ENCODE data around the gene SNX19. TPM values are rescaled to one million over a fixed set of nuclear protein-coding genes. Genes with fewer than 3 reads are reported as not detected.

SNX19 gene
- total RNA-seq, 1 experiment from 2014 or later = 34.4 TPM

DNA sequence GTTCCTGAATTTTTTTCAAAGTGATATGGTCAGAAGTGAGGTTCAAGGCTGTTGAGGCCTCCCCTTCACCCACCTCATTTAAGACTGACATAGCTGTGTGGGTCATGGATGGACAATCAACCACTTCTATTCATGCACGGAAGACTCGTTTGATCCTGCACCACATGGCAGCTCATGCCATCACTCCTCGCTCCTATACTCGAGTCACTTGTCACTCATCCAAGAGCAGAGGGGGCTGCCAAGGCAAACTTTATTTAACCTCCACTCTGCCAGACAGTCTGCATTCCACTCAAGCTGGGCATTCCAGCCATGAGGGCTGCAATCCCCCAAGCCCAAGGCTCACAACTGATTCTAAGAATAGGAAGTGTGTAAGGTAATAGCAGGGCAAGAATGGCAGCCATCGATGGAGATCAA, 34.1 kb downstream of the SNX19 start:
- no CpG with 5 or more reads among the region's 5 CpGs for WGBS (ENCODE audit: extremely low coverage, insufficient read length, low lambda C conversion rate)
- Histone ChIP-seq H2AK5ac (ENCODE audit: insufficient read length, low read length) (no peak overlapping the region), H3K27me3 (ENCODE audit: insufficient read depth, low read length) (no peaks in the 10 kb centered on the region), H3K18ac (ENCODE audit: insufficient read length, low read depth, low read length) (no peak overlapping the region), H2AFZ (ENCODE audit: low read length) (no peak overlapping the region), H3K4me1 (ENCODE audit: insufficient read depth, low read length) (no peaks in the 10 kb centered on the region), H3T11ph (ENCODE audit: low read length) (no peak overlapping the region), H3K14ac (ENCODE audit: insufficient read depth, low read length) (no peak overlapping the region), H3K27ac (ENCODE audit: insufficient read length, low read depth, low read length) (no peak overlapping the region), H2BK20ac (ENCODE audit: low read depth, low read length, poor library complexity, severe bottlenecking) (no peak overlapping the region), H2BK15ac (ENCODE audit: low read depth, low read length) (no peak overlapping the region), H3K9me3 (ENCODE audit: control insufficient read depth, low read depth, low read length) (no peaks in the 10 kb centered on the region), H3K56ac (ENCODE audit: insufficient read length, low read depth, low read length) (no peak overlapping the region), H3K4me2 (ENCODE audit: insufficient read depth, insufficient read length, low read length) (no peak overlapping the region), H3K23ac (ENCODE audit: insufficient read length, low read depth, low read length) (no peak overlapping the region), H2BK120ac (ENCODE audit: low read depth, low read length, poor library complexity, severe bottlenecking) (no peak overlapping the region), H3K79me1 (ENCODE audit: insufficient read depth, low read depth, low read length, poor library complexity, severe bottlenecking) (no peaks in the 10 kb centered on the region), H4K20me1 (ENCODE audit: control insufficient read depth, insufficient read depth, insufficient read length) (no peaks in the 10 kb centered on the region), H4K5ac (ENCODE audit: insufficient read length, low read depth, low read length) (no peak overlapping the region), H3K4ac (ENCODE audit: low read depth, low read length) (no peak overlapping the region), H2BK5ac (ENCODE audit: insufficient read length, low read length) (no peak overlapping the region), H4K8ac (replicated peaks; ENCODE audit: insufficient read length, low read depth, low read length) (no peak overlapping the region), H2BK12ac (ENCODE audit: insufficient read length, low read depth, low read length) (no peak overlapping the region), H3K79me2 (ENCODE audit: insufficient read depth, low read length) (no peaks in the 10 kb centered on the region), H3K23me2 (ENCODE audit: insufficient read length, low read depth, low read length, poor library complexity, severe bottlenecking) (no peaks in the 10 kb centered on the region), H3K9ac (ENCODE audit: extremely low read depth, insufficient read length, low read length) (no peak overlapping the region), H4K91ac (ENCODE audit: insufficient read length, low read depth, low read length) (no peak overlapping the region)
- TF ChIP-seq, protein P1, sequence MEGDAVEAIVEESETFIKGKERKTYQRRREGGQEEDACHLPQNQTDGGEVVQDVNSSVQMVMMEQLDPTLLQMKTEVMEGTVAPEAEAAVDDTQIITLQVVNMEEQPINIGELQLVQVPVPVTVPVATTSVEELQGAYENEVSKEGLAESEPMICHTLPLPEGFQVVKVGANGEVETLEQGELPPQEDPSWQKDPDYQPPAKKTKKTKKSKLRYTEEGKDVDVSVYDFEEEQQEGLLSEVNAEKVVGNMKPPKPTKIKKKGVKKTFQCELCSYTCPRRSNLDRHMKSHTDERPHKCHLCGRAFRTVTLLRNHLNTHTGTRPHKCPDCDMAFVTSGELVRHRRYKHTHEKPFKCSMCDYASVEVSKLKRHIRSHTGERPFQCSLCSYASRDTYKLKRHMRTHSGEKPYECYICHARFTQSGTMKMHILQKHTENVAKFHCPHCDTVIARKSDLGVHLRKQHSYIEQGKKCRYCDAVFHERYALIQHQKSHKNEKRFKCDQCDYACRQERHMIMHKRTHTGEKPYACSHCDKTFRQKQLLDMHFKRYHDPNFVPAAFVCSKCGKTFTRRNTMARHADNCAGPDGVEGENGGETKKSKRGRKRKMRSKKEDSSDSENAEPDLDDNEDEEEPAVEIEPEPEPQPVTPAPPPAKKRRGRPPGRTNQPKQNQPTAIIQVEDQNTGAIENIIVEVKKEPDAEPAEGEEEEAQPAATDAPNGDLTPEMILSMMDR (conservative IDR thresholded peaks at IDR 0.05) = no peak
- Mint-ChIP-seq H3K27ac (no peak overlapping the region), H3K36me3 (ENCODE audit: insufficient read depth in 1 of 3, low read depth in 3 of 3) (peaks cover 9 to 60% (median 45%) of the 10 kb centered on the region in 3 experiments; a peak in 6 of 7 replicates), H3K9me3 (no peaks in the 10 kb centered on the region), H3K4me1 (no peaks in the 10 kb centered on the region), H3K27me3 (ENCODE audit: low read depth) (no peaks in the 10 kb centered on the region), H3K4me3 (no peak overlapping the region)
- no peak for DNase-seq

All from H9 (cell line).